ENCODE results near the gene PCID2.

Gene PCID2

GRCh38 chr13:113147206-113147605 is 61.3 kb downstream of the PCID2 start:
- no peak for DNase-seq (ENCODE audit: low spot score)
- in situ Hi-C loops (cut with MboI; ENCODE audit: low pct_unique_long_range_greater_than_20kb, low sequenced_read_pairs, unreplicated experiment): no loop called here
- TF ChIP-seq, protein P1, sequence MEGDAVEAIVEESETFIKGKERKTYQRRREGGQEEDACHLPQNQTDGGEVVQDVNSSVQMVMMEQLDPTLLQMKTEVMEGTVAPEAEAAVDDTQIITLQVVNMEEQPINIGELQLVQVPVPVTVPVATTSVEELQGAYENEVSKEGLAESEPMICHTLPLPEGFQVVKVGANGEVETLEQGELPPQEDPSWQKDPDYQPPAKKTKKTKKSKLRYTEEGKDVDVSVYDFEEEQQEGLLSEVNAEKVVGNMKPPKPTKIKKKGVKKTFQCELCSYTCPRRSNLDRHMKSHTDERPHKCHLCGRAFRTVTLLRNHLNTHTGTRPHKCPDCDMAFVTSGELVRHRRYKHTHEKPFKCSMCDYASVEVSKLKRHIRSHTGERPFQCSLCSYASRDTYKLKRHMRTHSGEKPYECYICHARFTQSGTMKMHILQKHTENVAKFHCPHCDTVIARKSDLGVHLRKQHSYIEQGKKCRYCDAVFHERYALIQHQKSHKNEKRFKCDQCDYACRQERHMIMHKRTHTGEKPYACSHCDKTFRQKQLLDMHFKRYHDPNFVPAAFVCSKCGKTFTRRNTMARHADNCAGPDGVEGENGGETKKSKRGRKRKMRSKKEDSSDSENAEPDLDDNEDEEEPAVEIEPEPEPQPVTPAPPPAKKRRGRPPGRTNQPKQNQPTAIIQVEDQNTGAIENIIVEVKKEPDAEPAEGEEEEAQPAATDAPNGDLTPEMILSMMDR (IDR thresholded peaks at IDR 0.05; ENCODE audit: extremely low read depth, insufficient read depth, missing control alignments): no peak

GRCh38 chr13:113146750-113147149 is 61.7 kb downstream of the PCID2 start:
- in situ Hi-C loops (cut with MboI; ENCODE audit: low pct_unique_long_range_greater_than_20kb, low sequenced_read_pairs, unreplicated experiment): no loop called here

DNA sequence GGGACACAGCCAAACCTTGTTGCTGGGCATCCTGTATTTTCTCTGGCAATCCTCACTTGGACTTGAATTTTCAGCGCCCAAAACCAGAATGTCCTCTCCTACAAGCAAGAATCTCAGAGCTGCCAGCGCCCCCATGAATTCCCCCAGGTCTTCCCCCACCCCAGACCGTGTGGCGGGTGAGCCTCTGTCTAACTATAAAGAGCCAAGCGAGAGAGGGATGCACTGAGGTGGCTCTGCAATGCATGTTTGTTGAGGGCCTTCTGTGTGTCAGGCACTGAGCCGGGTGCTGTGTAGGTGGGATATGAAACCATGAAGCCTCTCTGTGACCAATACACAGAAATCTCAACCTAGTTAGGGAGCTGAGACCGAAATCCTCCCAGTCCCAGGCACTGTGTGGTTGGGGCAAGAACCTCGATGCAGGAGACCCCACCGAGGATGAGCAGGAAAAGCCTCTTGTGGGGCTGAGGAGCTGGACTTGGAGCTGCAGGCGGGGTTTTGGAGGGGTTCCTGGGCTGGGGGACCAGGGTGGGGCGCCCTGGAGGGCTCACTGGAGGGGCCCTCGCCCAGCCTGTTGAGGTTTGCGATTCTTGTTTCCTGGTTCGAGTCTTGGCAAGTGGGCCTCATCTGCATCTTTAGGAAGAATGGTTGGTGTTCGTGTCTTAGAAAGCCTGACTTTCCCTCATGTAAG is 62.4 kb downstream of the PCID2 start:
- in situ Hi-C loops (cut with MboI; ENCODE audit: low pct_unique_long_range_greater_than_20kb, low sequenced_read_pairs, unreplicated experiment): no loop called here
- no peak for DNase-seq (ENCODE audit: low spot score)

More at GRCh38 chr13:113146750-113147149, 61.7 kb downstream of the PCID2 start:
- no peak for DNase-seq (ENCODE audit: low spot score)
- TF ChIP-seq, protein P1 (IDR thresholded peaks at IDR 0.05; ENCODE audit: extremely low read depth, insufficient read depth, missing control alignments): no peak

DNA sequence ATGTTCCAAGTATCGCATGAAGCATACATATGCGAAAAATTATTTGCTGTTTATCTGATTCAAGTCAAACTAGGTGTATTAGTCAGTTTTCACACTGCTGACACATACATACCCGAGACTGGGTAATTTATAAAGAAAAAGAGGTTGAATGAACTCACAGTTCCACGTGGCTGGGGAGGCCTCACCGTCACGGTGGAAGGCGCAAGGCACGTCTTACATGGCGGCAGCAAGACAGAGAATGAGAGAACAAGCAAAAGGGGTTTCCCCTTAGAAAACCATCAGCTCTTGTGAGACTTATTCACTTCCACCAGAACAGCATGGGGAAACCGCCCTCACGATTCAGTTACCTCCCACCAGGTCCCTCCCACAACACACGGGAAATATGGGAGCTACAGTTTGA is 63.0 kb downstream of the PCID2 start:
- no peak for DNase-seq (ENCODE audit: low spot score)
- in situ Hi-C loops (cut with MboI; ENCODE audit: low pct_unique_long_range_greater_than_20kb, low sequenced_read_pairs, unreplicated experiment): no loop called here
- TF ChIP-seq, protein P1 (IDR thresholded peaks at IDR 0.05; ENCODE audit: extremely low read depth, insufficient read depth, missing control alignments): no peak

More for the DNA sequence above, 62.4 kb downstream of the PCID2 start:
- TF ChIP-seq, protein P1 (IDR thresholded peaks at IDR 0.05; ENCODE audit: extremely low read depth, insufficient read depth, missing control alignments): no peak

GRCh38 chr13:113144255-113144629 is 64.2 kb downstream of the PCID2 start:
- in situ Hi-C loops (cut with MboI; ENCODE audit: low pct_unique_long_range_greater_than_20kb, low sequenced_read_pairs, unreplicated experiment): no loop called here
- TF ChIP-seq, protein P1 (IDR thresholded peaks at IDR 0.05; ENCODE audit: extremely low read depth, insufficient read depth, missing control alignments): no peak
- no peak for DNase-seq (ENCODE audit: low spot score)

GRCh38 chr13:113143466-113144254 is 64.8 kb downstream of the PCID2 start:
- TF ChIP-seq, protein P1 (IDR thresholded peaks at IDR 0.05; ENCODE audit: extremely low read depth, insufficient read depth, missing control alignments): no peak
- DNase-seq (ENCODE audit: low spot score): no peak
- in situ Hi-C loops (cut with MboI; ENCODE audit: low pct_unique_long_range_greater_than_20kb, low sequenced_read_pairs, unreplicated experiment): no loop called here
